ENCODE data around the gene GJA9.

GJA9 gene

GRCh38 chr1:38860454-38860795, 21.0 kb downstream of the GJA9 start:
- H3K4me3 ChIP-seq (ENCODE audit: low read depth, low read length): peak overlapping the region; percentile 65
- no peak for TF ChIP-seq CTCF (IDR thresholded peaks at IDR 0.05; ENCODE audit: low read depth, low read length)
- no peak for TF ChIP-seq MYC (IDR thresholded peaks at IDR 0.05; ENCODE audit: low read depth, low read length)
- TF ChIP-seq POLR2A (IDR thresholded peaks at IDR 0.05; ENCODE audit: extremely low read depth, insufficient read length): no peak
- DNase-seq (ENCODE audit: low read depth): no peak

- peak; percentile 97 for DNase-seq (ENCODE audit: low read depth)
- peak within 1 kb of the TSS; percentile 81 for H3K4me3 ChIP-seq (ENCODE audit: low read depth, low read length)
- peak; percentile 49 for TF ChIP-seq POLR2A (IDR thresholded peaks at IDR 0.05; ENCODE audit: extremely low read depth, insufficient read length)
- TF ChIP-seq MAX (IDR thresholded peaks at IDR 0.05; ENCODE audit: low read depth, low read length): peak; percentile 98
- TF ChIP-seq MYC (IDR thresholded peaks at IDR 0.05; ENCODE audit: low read depth, low read length): peak; percentile 70; the same call in 1 of the 2 replicates
- TF ChIP-seq CTCF (IDR thresholded peaks at IDR 0.05; ENCODE audit: low read depth, low read length): no peak
Measured at GRCh38 chr1:38859561-38860453, 21.6 kb downstream of the GJA9 start, which contains the start of gene RRAGC. RRAGC (minus strand) TSS chr1:38859772; CDS start chr1:38859646, 126 bp downstream.

GRCh38 chr1:38858833-38859560, 22.4 kb downstream of the GJA9 start:
- DNase-seq (ENCODE audit: low read depth): peak; percentile 61
- TF ChIP-seq POLR2A (IDR thresholded peaks at IDR 0.05; ENCODE audit: extremely low read depth, insufficient read length) (no peak), MYC (IDR thresholded peaks at IDR 0.05; ENCODE audit: low read depth, low read length) (no peak), MAX (IDR thresholded peaks at IDR 0.05; ENCODE audit: low read depth, low read length) (no peak), CTCF (IDR thresholded peaks at IDR 0.05; ENCODE audit: low read depth, low read length) (no peak)
- peak overlapping the region; percentile 81 for H3K4me3 ChIP-seq (ENCODE audit: low read depth, low read length)

- no peak overlapping the region for H3K4me3 ChIP-seq (ENCODE audit: low read depth, low read length)
- DNase-seq (ENCODE audit: low read depth): no peak
- TF ChIP-seq MYC (IDR thresholded peaks at IDR 0.05; ENCODE audit: low read depth, low read length) (no peak), MAX (IDR thresholded peaks at IDR 0.05; ENCODE audit: low read depth, low read length) (no peak), POLR2A (IDR thresholded peaks at IDR 0.05; ENCODE audit: extremely low read depth, insufficient read length) (no peak), CTCF (IDR thresholded peaks at IDR 0.05; ENCODE audit: low read depth, low read length) (no peak)
Measured at GRCh38 chr1:38852780-38853179, 28.6 kb downstream of the GJA9 start.

GRCh38 chr1:38848071-38848470, 33.3 kb downstream of the GJA9 start:
- H3K4me3 ChIP-seq (ENCODE audit: low read depth, low read length): no peak overlapping the region
- TF ChIP-seq MYC (IDR thresholded peaks at IDR 0.05; ENCODE audit: low read depth, low read length) (no peak), CTCF (IDR thresholded peaks at IDR 0.05; ENCODE audit: low read depth, low read length) (no peak), POLR2A (IDR thresholded peaks at IDR 0.05; ENCODE audit: extremely low read depth, insufficient read length) (no peak), MAX (IDR thresholded peaks at IDR 0.05; ENCODE audit: low read depth, low read length) (no peak)
- DNase-seq (ENCODE audit: low read depth): peak; percentile 63

Measured in NB4 (cell line).